HUES48 (cell line): Measurements from ENCODE around the gene PHRF1.
"Not testable (repeated sequence)": the region's sequence is repeated elsewhere in the genome, so short reads cannot be mapped to it uniquely, and the experiment has no call there.

ENCODE experiments used
- H3K27ac ChIP-seq: one replicate; pipeline ENCODE4 v1.7.0; 2013; ENCODE audit warnings: low read depth, low read length, inconsistent platforms
- H3K27me3 ChIP-seq: 2 replicates; pipeline ENCODE4 v1.6.1; 2013; ENCODE audit warnings: mild to moderate bottlenecking, low read length; ENCODE audit not compliant: control insufficient read depth, insufficient read depth
- H3K36me3 ChIP-seq: 2 replicates; pipeline ENCODE4 v1.6.1; 2013; ENCODE audit warnings: low read length; ENCODE audit not compliant: control insufficient read depth, insufficient read depth
- H3K4me1 ChIP-seq: 2 replicates; pipeline ENCODE4 v1.6.1; 2013; ENCODE audit warnings: mild to moderate bottlenecking, low read length; ENCODE audit not compliant: control insufficient read depth, insufficient read depth
- H3K4me3 ChIP-seq: 2 replicates; pipeline ENCODE4 v1.5.1; 2013; ENCODE audit warnings: mild to moderate bottlenecking, low read depth, low read length
- H3K9ac ChIP-seq: 2 replicates; pipeline ENCODE4 v1.6.1; 2013; ENCODE audit warnings: mild to moderate bottlenecking, low read depth, low read length, moderate library complexity
- H3K9me3 ChIP-seq: 2 replicates; pipeline ENCODE4 v1.6.1; 2013; ENCODE audit warnings: low read length; ENCODE audit not compliant: control insufficient read depth, insufficient read depth

Gene PHRF1

GRCh38 chr11:645536-645935, 69.3 kb downstream of the PHRF1 start:
- Histone ChIP-seq H3K27me3 (peaks cover 6% of the 10 kb centered on the region), H3K9ac (no peak overlapping the region), H3K4me3 (no peak overlapping the region), H3K4me1 (peaks cover 4% of the 10 kb centered on the region), H3K36me3 (peaks cover 10% of the 10 kb centered on the region), H3K27ac (no peak overlapping the region), H3K9me3 (no peaks in the 10 kb centered on the region)

- H3K4me3 ChIP-seq, result no peak overlapping the region
- H3K36me3 ChIP-seq, result peaks cover 17% of the 10 kb centered on the region
- no peak overlapping the region for H3K9ac ChIP-seq
- no peaks in the 10 kb centered on the region for H3K4me1 ChIP-seq
- no peaks in the 10 kb centered on the region for H3K9me3 ChIP-seq
- H3K27ac ChIP-seq, result no peak overlapping the region
- H3K27me3 ChIP-seq, result no peaks in the 10 kb centered on the region
These were observed 69.9 kb downstream of the PHRF1 start for GRCh38 chr11:646214-646613.

GRCh38 chr11:647672-648158, 71.4 kb downstream of the PHRF1 start:
- not testable (repeated sequence) for H3K9me3 ChIP-seq, H3K27ac ChIP-seq, H3K4me3 ChIP-seq, H3K9ac ChIP-seq, H3K27me3 ChIP-seq, H3K4me1 ChIP-seq
- peaks cover 23% of the 10 kb centered on the region for H3K36me3 ChIP-seq

- H3K4me3 ChIP-seq, result no peak overlapping the region
- H3K4me1 ChIP-seq, result no peaks in the 10 kb centered on the region
- no peaks in the 10 kb centered on the region for H3K9me3 ChIP-seq
- peaks cover 24% of the 10 kb centered on the region for H3K36me3 ChIP-seq
- H3K9ac ChIP-seq, result no peak overlapping the region
- no peaks in the 10 kb centered on the region for H3K27me3 ChIP-seq
- H3K27ac ChIP-seq, result no peak overlapping the region
These were observed 74.2 kb downstream of the PHRF1 start for GRCh38 chr11:650482-650881.

GRCh38 chr11:653136-653535, 76.9 kb downstream of the PHRF1 start:
- H3K4me3 ChIP-seq, H3K9me3 ChIP-seq, H3K9ac ChIP-seq, H3K27ac ChIP-seq, H3K27me3 ChIP-seq, H3K4me1 ChIP-seq: not testable (repeated sequence)
- peaks cover 36% of the 10 kb centered on the region for H3K36me3 ChIP-seq

- Histone ChIP-seq H3K36me3 (peaks cover 43% of the 10 kb centered on the region), H3K9me3 (no peaks in the 10 kb centered on the region), H3K27ac (no peak overlapping the region), H3K9ac (no peak overlapping the region), H3K4me1 (no peaks in the 10 kb centered on the region), H3K27me3 (no peaks in the 10 kb centered on the region), H3K4me3 (no peak overlapping the region)
These were observed 77.6 kb downstream of the PHRF1 start for GRCh38 chr11:653837-654236.

- H3K4me1 ChIP-seq, H3K27me3 ChIP-seq, H3K4me3 ChIP-seq, H3K9ac ChIP-seq, H3K9me3 ChIP-seq, H3K27ac ChIP-seq: not testable (repeated sequence)
- peaks cover 49% of the 10 kb centered on the region for H3K36me3 ChIP-seq
These were observed 78.2 kb downstream of the PHRF1 start for GRCh38 chr11:654444-654843.

GRCh38 chr11:655036-655726, 78.9 kb downstream of the PHRF1 start:
- H3K27ac ChIP-seq, result no peak overlapping the region
- H3K9me3 ChIP-seq, result no peaks in the 10 kb centered on the region
- peaks cover 56% of the 10 kb centered on the region for H3K36me3 ChIP-seq
- H3K9ac ChIP-seq, result no peak overlapping the region
- no peaks in the 10 kb centered on the region for H3K4me1 ChIP-seq
- H3K4me3 ChIP-seq, result no peak overlapping the region
- no peaks in the 10 kb centered on the region for H3K27me3 ChIP-seq

GRCh38 chr11:656426-656825, 80.2 kb downstream of the PHRF1 start:
- H3K4me1 ChIP-seq, result no peaks in the 10 kb centered on the region
- no peaks in the 10 kb centered on the region for H3K27me3 ChIP-seq
- H3K9ac ChIP-seq, result no peak overlapping the region
- H3K4me3 ChIP-seq, result no peak overlapping the region
- H3K36me3 ChIP-seq, result peaks cover 52% of the 10 kb centered on the region
- H3K27ac ChIP-seq, result no peak overlapping the region
- H3K9me3 ChIP-seq, result no peaks in the 10 kb centered on the region

GRCh38 chr11:656866-657265, 80.6 kb downstream of the PHRF1 start:
- Histone ChIP-seq H3K9me3 (no peaks in the 10 kb centered on the region), H3K4me1 (no peaks in the 10 kb centered on the region), H3K9ac (no peak overlapping the region), H3K27ac (no peak overlapping the region), H3K36me3 (peaks cover 48% of the 10 kb centered on the region), H3K4me3 (no peak overlapping the region), H3K27me3 (no peaks in the 10 kb centered on the region)

GRCh38 chr11:657691-658126, 81.4 kb downstream of the PHRF1 start:
- no peaks in the 10 kb centered on the region for H3K27me3 ChIP-seq
- H3K9me3 ChIP-seq, result no peaks in the 10 kb centered on the region
- no peak overlapping the region for H3K4me3 ChIP-seq
- peaks cover 47% of the 10 kb centered on the region for H3K36me3 ChIP-seq
- H3K27ac ChIP-seq, result no peak overlapping the region
- no peak overlapping the region for H3K9ac ChIP-seq
- H3K4me1 ChIP-seq, result no peaks in the 10 kb centered on the region
